Hematopoietic multipotent progenitor cell treated with erythropoietin and hydrocortisone succinate and interleukin-3 and kit ligand, for 4 days (in vitro differentiated cells): ENCODE results near the gene RNU1-3.
A peak's percentile ranks its signal among the peaks of the same experiment; 100 is the strongest.
"Not testable (repeated sequence)": the region's sequence is repeated elsewhere in the genome, so short reads cannot be mapped to it uniquely, and the experiment has no call there.

ENCODE experiments used
- DNase-seq: peaks from one replicate; pipeline ENCODE4 v3.0.0-alpha.2; 2015

Gene RNU1-3

DNA sequence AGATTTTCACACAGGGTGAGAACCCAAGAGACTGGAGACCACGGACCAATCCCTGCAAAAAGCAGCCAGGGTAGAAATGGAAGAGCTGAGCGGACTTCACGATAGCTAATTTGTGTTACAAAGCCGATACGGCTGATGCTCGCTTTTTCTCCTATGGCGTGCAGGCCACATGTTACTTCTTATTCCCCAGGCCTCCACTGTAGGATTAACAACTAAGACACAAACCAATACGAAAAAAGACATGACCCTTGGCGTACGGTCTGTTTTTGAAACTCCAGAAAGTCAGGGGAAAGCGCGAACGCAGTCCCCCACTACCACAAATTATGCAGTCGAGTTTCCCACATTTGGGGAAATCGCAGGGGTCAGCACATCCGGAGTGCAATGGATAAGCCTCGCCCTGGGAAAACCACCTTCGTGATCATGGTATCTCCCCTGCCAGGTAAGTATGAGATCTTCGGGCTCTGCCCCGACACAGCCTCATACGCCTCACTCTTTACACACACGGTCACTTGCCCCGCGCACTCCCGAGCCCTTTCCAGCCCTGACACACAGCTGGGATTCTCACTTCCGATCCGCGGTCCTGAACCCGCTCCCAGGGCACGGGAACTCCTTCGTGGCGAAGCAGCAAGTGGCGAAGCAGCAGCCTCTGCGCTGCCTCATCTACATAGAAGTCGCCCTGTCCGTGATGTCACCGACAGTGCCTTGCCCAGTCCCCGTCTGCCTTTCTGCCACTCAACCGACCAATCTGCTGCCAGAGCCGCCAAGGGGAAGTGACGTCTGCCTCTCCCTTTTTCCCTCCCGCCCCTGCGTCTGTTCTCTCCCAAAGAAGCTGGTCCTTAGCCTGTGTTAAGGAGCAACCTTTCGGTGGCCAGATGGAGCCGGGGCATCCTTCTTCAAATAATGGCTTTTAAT, at the start of gene RNU1-3:
RNU1-3 (minus strand) TSS at position 447 of the 912 bp plus-strand sequence.
- DNase-seq: not testable (repeated sequence)

DNA sequence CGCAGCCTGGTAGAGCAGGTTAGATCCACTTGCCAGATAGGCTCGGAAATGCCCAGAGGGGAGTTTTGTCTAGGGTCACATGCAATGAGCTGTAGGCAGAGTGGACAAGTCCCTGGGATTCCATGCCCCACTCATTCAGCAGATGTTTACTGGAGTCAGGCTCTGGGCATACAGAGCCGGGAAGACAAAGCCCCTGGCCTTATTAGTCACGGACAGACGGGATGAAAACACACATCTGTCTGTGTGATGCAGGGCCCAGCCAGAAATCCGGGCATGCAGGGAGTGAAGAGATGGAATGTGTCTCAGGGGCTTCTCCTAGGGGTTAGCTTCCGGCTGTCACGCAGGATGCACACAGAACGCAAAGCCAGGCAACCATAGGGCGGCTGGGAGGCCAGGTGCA, 46.7 kb upstream of the RNU1-3 start:
- DNase-seq: not testable (repeated sequence)

DNA sequence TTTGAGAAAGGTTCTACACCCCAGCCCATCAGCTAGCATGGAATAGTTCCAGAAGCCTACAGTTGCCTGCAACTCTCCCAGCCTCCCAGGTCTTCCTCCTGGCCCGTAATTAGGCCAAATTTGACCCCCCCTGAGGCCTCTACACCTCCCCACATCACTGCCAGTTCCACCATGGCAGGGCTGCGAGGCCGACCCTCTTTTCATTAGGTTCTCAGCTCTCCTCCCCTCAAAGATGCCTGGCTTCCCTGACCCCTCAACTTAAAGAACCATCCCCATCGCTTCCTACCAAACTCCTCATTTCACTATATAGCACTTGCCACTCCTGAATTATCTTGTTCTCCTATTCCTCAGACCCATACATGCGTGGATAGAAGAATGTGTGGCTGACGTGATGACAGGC, 46.2 kb upstream of the RNU1-3 start:
- DNase-seq: not testable (repeated sequence)

DNA sequence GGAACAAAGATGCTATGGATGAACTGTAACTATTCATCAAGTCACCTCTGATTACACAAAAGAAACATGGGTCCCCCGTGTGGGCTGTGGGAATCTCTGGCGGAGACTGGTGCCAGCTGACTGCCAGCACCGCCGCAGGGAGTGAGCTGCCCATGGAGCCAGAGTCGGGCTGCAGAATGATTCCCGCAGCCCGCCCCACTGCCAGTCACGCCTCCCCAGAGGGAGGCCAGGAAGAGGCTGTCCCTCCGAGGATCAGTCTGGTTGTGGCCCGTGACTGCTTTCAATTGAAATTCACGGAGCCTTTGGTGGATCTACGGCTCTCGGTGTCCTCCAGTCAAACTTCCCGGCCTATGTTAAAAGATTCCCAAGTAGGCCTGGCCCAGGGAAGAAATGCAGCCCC, 45.8 kb upstream of the RNU1-3 start:
- DNase-seq: not testable (repeated sequence)

DNA sequence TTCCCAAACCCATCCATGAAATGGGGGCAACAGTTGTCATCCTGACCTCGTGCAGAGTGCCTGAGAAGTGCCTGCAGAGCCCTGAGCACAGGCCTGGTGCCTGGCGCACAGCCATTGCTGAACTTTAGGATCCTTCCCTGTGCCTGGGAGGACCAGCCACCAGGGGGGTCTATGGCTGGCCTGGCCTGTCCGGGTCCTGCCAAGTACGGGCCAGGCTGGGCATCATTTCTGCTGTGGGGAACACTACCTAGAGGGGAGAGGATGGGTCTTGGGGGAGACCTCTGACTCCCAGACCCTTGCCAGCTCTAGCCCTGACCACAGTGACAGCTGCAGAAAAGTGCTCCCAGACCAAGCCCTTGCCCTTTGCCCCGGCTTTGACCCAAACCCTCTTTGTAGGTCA, 45.4 kb upstream of the RNU1-3 start:
- not testable (repeated sequence) for DNase-seq

DNA sequence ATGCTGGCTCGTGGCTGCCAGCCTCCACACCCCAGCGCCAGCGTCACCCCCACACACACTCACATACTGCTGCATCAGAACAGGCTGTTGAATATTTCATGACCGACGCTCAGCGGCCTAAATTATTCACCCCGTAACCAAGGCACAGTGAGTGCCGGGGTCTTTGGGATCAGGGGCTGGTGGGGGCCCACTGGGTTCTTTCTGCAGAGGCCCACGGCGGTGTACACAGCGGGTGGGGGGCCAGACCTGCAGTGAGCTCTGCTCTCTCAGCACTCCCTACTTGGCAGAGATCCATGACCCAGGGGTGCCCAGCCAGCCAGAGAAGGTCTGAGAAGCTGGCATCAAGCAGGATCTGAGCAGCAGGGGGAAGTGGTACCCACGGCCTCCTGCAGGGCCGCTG, 43.9 kb upstream of the RNU1-3 start:
- not testable (repeated sequence) for DNase-seq

DNA sequence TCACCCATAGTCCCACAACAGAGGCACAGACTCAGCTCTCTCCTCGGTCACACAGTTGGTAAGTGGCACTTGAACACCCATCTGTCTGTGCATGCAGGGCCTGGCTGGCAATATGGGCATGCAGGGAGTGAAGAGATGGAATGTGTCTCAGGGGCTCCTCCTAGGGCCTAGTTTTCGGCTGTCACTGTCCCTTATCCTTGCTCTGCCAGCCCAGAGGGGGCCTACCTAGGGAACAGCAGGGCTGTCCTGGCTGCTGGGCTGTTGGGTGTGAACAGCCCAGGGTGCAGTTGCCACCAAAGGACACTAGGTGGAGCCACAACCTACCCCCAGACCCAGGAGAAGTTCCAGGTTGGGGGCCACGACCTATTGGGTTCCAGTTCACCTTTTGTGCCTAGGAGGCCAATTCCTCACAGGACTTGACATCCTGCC, 42.9 kb upstream of the RNU1-3 start:
- DNase-seq: peak; percentile 43

DNA sequence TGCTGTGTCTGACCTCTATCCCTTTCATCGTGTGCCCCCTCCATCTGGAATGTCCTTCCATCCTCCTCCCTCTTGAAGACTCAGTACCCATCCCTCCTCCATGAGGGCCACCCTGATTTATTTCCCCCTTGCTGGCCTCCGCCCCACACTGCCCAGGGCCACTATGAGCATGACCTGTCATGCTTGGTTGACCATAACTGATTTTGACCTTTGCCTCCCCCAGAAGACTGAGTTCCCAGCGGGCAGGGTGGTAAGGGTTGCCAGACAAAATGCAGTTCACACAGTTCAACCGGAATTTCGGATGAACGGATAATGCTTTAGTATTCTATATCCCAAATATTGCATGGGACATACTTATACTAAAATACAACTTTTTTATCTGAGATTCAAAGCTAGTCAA, 42.0 kb upstream of the RNU1-3 start:
- DNase-seq: not testable (repeated sequence)

DNA sequence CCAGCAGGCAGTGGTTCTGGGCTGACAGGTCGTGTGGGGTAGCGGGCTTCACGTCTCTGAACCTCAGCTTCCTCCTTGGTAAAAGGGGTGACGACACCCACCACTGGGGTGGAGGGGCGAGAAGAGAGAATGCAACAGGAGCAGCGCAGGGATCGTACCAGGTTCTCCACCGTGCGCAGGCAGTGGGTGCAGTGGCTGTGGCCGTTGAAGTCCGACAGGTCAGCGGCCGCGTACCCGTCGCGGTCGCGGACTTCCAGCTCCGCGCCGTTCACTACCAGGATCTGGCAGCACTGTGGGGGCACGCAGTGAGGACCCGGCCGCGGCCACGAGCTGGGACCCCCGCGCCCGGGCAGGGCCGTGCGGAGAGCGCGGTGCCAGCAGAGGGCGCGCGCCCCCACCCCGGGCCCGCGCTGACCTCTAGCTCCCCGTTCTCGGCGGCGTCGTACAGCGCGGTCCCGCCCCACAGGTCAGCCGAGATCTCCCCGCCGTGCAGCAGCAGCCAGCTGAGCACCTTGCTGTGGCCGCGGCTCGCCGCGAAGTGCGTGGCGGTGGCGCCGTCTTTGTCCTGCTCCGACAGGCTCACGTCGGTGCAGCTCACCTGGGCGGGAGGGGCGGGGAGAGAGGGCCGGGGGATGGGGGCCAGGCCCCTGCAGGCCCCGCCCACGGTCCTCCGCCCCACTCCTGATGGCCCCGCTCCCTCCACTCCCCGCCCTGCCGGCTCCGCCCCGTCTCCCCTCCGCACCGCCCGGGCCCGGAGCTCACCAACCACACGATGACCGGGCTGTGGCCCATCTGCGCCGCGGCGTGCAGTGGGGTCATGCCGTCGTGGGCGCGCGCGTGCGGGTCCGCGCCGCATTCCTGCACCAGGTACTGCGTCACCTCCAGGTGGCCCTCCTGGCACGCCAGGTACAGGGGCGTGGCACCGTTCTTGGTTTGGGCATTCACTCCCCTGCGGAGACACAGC, 40.7 kb upstream of the RNU1-3 start:
- not testable (repeated sequence) for DNase-seq

DNA sequence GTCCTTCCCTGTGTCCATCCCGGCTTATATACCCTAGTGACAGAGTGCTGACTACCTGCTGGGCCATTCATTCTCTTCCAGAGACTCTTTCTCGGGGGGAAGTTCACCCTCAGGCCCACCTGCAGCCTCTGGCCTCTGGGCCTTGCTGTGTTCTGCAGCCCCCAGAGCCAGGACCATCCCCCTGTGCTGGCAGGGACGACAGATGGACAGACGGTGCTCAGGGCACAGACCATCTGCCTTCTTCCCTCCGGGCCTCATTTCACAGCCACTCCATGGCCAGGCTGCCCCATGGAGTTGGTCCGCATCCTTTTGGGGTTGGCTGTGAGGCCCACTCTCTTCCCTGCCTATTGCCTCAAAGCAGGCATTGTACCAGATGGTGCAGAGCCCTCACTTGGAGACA, 39.6 kb upstream of the RNU1-3 start:
- not testable (repeated sequence) for DNase-seq

DNA sequence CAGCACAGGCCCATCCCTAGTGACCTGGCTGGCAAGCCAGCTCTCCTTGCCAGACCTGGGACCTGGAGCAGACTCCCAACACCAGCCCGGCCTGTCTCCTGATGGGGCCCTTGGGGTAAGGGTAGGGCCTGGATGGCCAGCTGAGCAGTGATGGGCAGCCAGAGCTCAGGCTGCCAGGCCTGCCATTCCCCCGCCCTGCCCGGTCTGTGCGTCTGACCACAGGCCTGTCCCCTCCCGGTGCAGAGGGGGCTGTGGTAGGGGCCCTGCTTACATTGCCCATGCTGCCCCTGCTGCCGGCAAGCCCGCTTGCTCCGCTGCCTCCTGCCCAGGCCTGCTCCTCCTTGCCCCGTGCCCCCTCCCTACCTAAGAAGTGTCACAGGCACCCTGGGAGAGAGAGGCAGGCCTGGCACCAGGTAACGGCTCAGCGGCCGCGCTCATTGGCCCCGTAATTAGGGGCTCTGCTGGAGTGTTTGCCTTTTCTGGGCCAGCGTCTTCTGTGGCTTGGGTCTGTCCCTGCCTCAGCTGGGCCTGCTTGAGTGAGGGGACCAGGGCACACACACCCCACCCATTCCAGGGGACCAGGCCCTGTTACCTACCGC, 37.9 kb upstream of the RNU1-3 start:
- DNase-seq: not testable (repeated sequence)

DNA sequence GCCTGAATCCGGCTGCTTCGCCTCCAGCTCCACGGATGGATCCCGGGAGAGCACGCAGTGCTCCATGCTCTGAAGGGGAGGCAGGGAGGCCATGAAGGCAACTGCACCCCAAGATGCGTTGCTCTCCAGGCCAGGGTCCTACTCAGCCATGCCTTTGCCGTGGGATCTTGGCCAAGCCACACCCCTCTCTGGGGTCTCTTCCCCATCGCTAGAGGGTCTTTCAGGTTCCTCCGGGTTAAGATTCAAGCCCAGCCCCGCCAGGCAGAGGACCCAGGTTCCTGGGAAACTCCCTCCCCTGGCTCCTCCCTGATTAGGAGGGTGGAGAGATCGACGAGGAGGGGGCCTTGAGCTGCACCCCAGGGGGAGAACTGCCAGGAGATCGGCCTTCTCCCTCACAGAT, 37.3 kb upstream of the RNU1-3 start:
- DNase-seq: not testable (repeated sequence)

DNA sequence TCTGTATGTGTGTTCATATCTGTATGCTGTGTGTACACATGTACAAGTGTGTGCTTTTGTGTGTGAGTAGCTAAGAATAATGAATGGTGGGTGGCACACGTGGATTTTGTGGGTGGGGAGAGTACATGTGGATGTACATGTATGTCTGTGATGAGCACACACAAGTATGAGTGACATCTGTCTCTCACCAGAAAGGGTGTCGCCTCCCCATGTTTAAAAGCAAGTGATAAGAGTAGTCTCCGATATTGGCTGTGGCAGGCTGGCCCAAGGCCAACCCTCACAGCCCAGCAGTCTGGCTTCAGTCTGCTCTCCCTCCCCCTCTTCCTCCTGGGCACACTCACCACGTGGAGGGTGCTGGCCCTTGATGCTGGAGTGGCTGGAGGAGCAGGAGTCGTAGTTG, 36.9 kb upstream of the RNU1-3 start:
- DNase-seq: not testable (repeated sequence)

DNA sequence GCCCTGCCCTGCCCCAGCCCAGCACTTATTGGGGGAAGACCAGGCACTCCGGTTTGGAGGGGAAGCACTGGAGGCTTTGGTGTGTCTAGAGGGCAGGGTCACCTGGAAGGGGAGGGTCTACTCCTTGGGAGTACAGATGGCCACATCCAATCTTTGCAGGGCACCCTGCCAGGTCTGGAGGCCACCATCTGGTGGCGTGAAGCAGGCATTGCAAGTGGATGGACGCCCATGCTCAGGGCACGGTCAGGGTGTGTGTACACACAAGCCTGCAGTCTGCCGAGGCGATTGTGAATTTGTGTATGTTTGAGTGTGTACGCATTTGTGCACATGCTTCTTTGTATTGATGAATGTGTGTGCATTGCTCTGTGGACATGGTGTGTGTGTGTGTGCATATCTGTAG, 36.4 kb upstream of the RNU1-3 start:
- not testable (repeated sequence) for DNase-seq

DNA sequence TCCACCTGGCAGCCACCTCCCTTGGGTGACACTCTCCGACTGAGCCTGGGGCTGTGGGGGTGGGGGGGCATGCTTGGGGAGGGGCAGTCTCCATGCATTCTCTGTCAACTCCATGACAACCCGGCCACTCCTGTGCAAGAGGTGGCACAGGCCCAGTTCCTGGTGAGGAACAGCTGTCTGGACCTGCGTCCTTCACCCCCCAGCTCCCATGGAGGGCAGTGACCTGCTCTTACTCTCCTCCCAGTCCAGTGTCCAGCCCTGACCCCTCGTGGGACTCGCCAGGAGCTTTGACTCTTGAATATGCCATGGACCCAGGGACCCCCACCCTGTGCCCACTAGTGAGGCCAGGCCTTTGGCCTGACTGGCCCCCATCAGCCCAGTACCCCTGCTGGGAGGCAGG, 35.5 kb upstream of the RNU1-3 start:
- DNase-seq: not testable (repeated sequence)

DNA sequence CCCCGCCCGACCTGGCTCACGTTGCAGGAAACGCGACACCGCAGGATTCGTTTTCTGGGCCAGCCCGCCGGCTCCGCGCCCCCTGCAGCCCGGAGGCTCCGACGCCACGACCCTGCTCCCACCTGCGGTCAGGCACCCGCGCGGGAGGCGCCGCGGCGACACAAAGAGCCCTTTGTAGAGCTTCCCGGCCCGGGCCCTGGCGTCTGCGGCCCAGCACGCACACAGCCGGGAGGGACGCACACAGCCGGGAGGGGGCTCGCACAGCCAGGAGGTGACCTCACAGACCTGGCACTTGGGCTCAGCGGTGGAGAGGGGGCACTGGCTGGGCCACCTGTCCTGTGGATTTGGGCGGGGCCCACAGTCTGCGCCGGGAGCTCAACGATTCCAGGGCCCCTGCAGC, 34.4 kb upstream of the RNU1-3 start:
- DNase-seq: not testable (repeated sequence)

DNA sequence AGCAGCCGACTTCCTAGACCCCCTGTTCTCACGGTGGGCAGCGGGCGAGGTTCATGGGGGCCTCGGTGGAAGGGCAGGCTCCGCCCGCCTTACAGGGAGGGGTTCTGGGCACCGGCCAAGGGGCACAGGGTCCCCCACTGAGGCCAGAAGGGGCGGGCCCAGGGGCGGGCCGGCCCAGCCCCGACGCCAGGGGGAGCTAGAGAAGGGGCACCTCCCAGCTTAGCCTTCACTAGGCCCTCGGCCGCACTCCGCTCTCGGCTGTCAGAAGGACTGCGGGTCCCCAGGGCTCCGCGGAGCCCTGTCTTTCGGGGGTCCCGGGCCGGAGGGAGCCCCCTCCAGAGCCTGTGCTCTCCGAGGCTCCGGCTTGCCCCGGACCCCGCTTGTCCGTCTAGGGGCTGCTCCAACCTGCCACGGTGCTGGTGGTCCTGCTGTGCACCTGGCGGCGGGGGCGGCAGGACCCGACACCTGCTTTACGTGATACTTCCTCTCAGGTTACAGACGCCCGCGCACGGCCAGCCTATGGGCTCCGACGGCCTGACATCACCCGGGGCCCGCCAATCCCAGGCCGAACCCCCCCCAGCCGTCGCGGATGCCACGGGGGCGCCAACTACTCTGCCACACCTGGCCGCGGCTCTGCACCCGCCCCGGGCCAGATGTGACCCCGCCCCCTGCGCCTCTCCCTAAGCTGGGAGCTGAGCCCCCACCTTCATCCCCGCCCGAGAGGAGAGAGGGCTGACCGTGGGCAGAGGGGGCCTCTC, 33.6 kb upstream of the RNU1-3 start:
- not testable (repeated sequence) for DNase-seq

DNA sequence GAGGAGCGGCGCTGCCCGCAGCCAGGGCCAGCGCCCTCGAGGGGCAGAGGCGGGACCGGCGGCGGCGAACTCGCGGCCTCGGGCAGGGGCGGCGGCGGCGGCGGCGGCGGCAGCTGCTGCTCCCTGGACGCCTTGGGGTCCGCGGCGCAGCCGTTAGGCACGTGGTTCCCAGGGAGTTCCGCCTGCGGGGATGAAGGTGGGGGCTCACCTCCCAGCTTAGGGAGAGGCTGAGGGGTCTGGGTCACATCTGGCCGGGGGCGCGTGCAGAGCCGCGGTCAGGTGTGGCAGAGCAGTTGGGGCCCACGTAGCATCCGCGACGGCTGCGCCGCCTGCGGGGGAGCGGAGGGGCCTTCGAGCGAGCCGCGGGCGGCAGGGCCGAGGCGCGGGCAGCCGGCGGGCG, 32.7 kb upstream of the RNU1-3 start:
- not testable (repeated sequence) for DNase-seq

DNA sequence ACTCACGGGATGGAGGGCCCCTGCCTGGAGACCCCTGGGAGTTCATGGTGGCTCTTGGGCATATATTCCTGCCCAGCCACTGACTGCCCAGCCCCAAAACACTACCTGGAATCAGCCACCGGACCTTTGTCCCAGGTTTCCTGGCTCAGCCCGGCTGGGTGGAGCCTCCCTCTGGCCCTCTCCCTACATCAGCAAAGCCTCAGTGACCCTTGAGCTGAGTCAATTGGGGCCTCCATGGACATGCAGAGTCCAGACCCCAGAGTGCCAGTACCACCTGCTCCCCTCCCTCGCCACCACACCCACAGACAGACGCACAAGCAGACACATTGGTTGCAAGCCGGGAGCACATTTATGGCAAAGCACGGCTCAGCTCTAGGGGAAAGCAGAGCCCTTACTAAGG, 30.4 kb upstream of the RNU1-3 start:
- DNase-seq: not testable (repeated sequence)

DNA sequence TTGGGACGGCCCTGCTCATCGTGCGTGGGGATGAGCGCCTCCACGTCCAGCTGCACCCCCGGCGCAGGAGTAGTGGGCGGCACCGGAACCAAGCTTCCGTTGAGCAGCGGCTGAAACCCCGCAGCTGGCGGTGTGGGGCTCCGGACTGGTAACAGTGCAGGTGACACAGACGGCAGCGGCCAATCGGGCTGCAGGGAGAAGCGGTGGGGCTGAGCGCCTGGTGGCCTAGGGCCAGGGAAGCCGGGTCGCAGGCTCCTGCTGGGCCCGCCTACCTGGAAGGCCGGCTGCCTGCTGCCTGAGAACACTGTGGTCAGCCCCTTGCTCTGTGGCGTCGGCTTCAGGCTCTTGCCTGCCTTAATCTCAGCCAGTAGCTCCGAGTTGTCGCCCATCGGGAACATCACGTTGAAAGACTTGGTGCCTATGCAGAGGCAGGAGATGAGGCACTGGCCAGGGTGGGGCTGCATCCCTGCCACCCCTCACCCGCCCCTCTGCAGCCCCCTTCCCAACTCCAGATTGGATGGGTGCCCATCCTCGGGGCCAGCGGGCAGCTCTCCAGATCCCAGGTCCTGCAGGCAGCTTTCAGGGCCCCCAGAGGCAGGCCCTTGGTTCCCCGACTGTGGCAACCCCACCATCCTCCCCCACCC, 29.9 kb upstream of the RNU1-3 start:
- not testable (repeated sequence) for DNase-seq

DNA sequence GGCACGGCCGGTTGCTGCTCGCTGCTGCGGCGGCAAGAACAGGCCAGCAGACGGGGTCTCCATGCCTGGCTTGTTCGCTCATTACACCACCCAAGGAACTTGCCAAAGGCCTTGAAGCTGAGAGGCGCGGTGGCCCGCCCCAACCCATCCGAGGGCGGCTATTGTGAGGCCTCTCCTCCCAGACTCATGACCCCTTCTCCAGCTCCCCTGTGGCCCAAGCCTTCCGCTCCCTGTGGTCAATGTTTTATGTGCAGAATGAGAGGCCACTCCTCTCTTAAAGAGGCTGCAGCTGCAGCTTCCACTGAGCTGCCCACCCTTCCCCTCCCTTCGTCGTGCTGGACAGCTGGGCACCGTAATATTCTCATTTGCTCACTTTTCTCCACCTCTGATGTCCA, 27.6 kb upstream of the RNU1-3 start:
- DNase-seq: not testable (repeated sequence)
